ENCODE results near the gene MOB3A. TPM values are rescaled to one million over a fixed set of nuclear protein-coding genes. Genes with fewer than 3 reads are reported as not detected.

MOB3A gene
- total RNA-seq, 1 experiment from 2014 or later = 11.7 TPM

DNA sequence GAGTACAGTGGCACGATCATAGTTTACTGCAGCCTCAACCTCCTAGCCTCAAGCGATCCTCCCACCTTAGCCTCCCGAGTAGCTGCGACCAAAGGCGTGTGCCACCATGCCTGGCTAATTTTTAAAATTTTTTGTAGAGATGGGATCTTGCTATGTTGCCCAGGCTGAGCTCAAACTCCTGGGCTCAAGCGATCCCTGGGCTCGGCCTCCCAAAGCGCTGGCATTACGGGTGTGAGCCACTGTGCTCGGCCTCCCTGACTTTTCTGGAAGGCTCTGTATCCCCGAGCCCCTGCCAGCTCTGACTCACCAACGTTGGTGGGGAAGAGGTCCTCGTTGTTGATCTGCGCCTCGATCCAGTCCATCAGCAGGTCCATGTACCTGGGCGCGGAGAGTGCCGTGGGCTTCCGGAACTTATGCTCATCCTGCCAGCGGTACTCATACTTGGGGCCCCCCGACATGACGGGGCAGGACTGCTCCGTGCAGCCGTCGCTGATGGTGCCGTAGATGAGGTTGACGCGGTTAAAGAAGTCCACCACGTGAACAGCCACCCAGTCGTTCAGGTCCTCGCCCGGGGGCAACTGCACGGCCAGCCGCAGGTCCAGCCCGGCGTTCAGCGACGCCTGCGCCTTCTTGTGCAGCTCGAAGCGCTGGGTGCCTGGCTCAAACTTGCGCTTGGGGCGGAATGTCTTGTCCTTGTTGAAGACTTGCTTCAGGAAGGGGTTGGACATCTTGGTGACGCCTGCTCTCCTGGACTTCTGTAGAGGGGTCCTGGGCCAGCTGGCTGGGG is 18.1 kb downstream of the MOB3A start:
- CTCF ChIA-PET = no interaction called here
- TF ChIP-seq, protein P1, sequence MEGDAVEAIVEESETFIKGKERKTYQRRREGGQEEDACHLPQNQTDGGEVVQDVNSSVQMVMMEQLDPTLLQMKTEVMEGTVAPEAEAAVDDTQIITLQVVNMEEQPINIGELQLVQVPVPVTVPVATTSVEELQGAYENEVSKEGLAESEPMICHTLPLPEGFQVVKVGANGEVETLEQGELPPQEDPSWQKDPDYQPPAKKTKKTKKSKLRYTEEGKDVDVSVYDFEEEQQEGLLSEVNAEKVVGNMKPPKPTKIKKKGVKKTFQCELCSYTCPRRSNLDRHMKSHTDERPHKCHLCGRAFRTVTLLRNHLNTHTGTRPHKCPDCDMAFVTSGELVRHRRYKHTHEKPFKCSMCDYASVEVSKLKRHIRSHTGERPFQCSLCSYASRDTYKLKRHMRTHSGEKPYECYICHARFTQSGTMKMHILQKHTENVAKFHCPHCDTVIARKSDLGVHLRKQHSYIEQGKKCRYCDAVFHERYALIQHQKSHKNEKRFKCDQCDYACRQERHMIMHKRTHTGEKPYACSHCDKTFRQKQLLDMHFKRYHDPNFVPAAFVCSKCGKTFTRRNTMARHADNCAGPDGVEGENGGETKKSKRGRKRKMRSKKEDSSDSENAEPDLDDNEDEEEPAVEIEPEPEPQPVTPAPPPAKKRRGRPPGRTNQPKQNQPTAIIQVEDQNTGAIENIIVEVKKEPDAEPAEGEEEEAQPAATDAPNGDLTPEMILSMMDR (IDR thresholded peaks at IDR 0.05; ENCODE audit: insufficient read depth in 1 of 2, low read depth in 1 of 2, low read length in 1 of 2, severe bottlenecking in 1 of 2, unreplicated experiment in 1 of 2) = no peak
- no peak for DNase-seq
- Mint-ChIP-seq H3K27ac (ENCODE audit: unreplicated experiment) (no peak overlapping the region), H3K27me3 (ENCODE audit: insufficient read depth, unreplicated experiment) (no peaks in the 10 kb centered on the region), H3K9me3 (ENCODE audit: unreplicated experiment) (no peaks in the 10 kb centered on the region), H3K36me3 (ENCODE audit: insufficient read depth, unreplicated experiment) (peaks cover 11% of the 10 kb centered on the region), H3K4me3 (ENCODE audit: unreplicated experiment) (no peak overlapping the region), H3K4me1 (ENCODE audit: low read depth, unreplicated experiment) (no peaks in the 10 kb centered on the region)
- Histone ChIP-seq H3K4me1 (no peaks in the 10 kb centered on the region), H3K9me3 (no peaks in the 10 kb centered on the region), H3K36me3 (ENCODE audit: control insufficient read depth, insufficient read depth, low read length) (no peaks in the 10 kb centered on the region; the same call in 1 of the 2 replicates), H3K4me3 (ENCODE audit: low read depth, low read length) (no peak overlapping the region), H3K27me3 (replicated peaks; ENCODE audit: control insufficient read depth, insufficient read depth, low read length) (no peaks in the 10 kb centered on the region)
- POLR2A ChIA-PET = no interaction called here
- intact Hi-C loops (cut with micrococcal nuclease; ENCODE audit: unreplicated experiment) = no loop called here
- BruUV-seq (replicated peaks) = no TSS peak

DNA sequence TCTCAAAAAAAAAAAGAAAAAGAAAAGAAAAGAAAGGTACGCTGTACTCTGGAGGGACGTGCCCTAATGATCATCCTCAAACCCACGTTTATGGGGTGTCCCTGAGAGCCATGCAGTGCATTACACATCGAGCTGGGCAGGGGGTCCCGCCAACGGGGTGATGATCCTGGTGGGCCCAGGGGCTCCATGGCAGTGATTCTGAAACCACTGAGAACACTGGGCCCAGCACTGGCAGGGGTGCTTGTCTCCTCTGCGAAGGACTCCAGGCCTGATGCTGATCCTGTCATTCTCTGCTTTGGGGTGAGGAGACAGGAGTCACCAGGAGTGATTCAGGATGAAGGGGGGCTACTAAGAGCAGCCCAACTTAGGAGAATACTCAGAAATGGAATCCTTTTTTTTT is 18.7 kb downstream of the MOB3A start:
- no TSS peak for BruUV-seq (replicated peaks)
- Mint-ChIP-seq H3K27ac (ENCODE audit: unreplicated experiment) (no peak overlapping the region), H3K4me3 (ENCODE audit: unreplicated experiment) (no peak overlapping the region), H3K9me3 (ENCODE audit: unreplicated experiment) (no peaks in the 10 kb centered on the region), H3K36me3 (ENCODE audit: insufficient read depth, unreplicated experiment) (peaks cover 10% of the 10 kb centered on the region), H3K4me1 (ENCODE audit: low read depth, unreplicated experiment) (no peaks in the 10 kb centered on the region), H3K27me3 (ENCODE audit: insufficient read depth, unreplicated experiment) (no peaks in the 10 kb centered on the region)
- no peak overlapping the region for H3K4me3 ChIP-seq (ENCODE audit: low read depth, low read length)
- intact Hi-C loops (cut with micrococcal nuclease; ENCODE audit: unreplicated experiment) = no loop called here
- POLR2A ChIA-PET = no interaction called here
- no peaks in the 10 kb centered on the region; the same call in 1 of the 2 replicates for H3K36me3 ChIP-seq (ENCODE audit: control insufficient read depth, insufficient read depth, low read length)
- CTCF ChIA-PET = no interaction called here
- TF ChIP-seq, protein P1 (IDR thresholded peaks at IDR 0.05; ENCODE audit: insufficient read depth in 1 of 2, low read depth in 1 of 2, low read length in 1 of 2, severe bottlenecking in 1 of 2, unreplicated experiment in 1 of 2) = no peak
- no peak for DNase-seq
- H3K27me3 ChIP-seq (replicated peaks; ENCODE audit: control insufficient read depth, insufficient read depth, low read length) = no peaks in the 10 kb centered on the region
- H3K4me1 ChIP-seq = no peaks in the 10 kb centered on the region
- H3K9me3 ChIP-seq = no peaks in the 10 kb centered on the region

DNA sequence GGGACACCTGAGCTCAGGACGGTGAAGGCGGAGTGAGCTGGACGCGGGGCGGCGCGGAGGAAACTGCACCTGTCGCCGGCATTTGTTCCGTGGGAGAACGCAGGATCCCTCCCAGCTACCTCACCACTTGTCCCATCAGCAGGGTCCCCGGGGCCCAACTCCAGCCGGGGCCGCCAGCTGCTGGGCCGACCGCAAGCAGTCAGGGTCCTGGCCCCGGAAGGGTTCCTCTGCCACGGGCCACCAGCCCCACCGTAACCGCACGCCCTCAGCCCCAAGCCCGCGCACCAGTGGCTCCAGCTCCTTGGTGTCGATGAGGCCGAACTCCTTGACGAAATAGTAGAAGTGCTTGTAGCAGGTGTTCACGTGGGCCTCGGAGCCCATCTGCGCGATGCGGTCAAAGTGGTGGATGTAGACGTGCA is 19.6 kb downstream of the MOB3A start:
- H3K4me1 Mint-ChIP-seq (ENCODE audit: low read depth, unreplicated experiment) = no peaks in the 10 kb centered on the region
- TF ChIP-seq, protein P1 (IDR thresholded peaks at IDR 0.05; ENCODE audit: insufficient read depth in 1 of 2, low read depth in 1 of 2, low read length in 1 of 2, severe bottlenecking in 1 of 2, unreplicated experiment in 1 of 2) = no peak
- H3K9me3 Mint-ChIP-seq (ENCODE audit: unreplicated experiment) = no peaks in the 10 kb centered on the region
- intact Hi-C loops (cut with micrococcal nuclease; ENCODE audit: unreplicated experiment) = no loop called here
- DNase-seq = no peak
- BruUV-seq (replicated peaks) = no TSS peak
- no peak overlapping the region for H3K4me3 Mint-ChIP-seq (ENCODE audit: unreplicated experiment)
- H3K27me3 Mint-ChIP-seq (ENCODE audit: insufficient read depth, unreplicated experiment) = no peaks in the 10 kb centered on the region
- Histone ChIP-seq H3K9me3 (no peaks in the 10 kb centered on the region), H3K4me3 (ENCODE audit: low read depth, low read length) (no peak overlapping the region), H3K36me3 (ENCODE audit: control insufficient read depth, insufficient read depth, low read length) (no peaks in the 10 kb centered on the region; the same call in 1 of the 2 replicates), H3K4me1 (no peaks in the 10 kb centered on the region), H3K27me3 (replicated peaks; ENCODE audit: control insufficient read depth, insufficient read depth, low read length) (no peaks in the 10 kb centered on the region)
- CTCF ChIA-PET = no interaction called here
- POLR2A ChIA-PET = interaction anchor here (0.7 kb wide), 1 partner anchor 103 kb away, joined by 18 read pairs; no protein-coding TSS in a partner anchor
- no peak overlapping the region for H3K27ac Mint-ChIP-seq (ENCODE audit: unreplicated experiment)
- peaks cover 13% of the 10 kb centered on the region for H3K36me3 Mint-ChIP-seq (ENCODE audit: insufficient read depth, unreplicated experiment)

All from Caco-2 (cell line).